Endothelial cell of umbilical vein (primary cell): ENCODE measurements around the gene ZFYVE28. TPM values are rescaled to one million over a fixed set of nuclear protein-coding genes. Genes with fewer than 3 reads are reported as not detected.

Experiments
- BruUV-seq: library from RNA; stranded (reverse); fragments of 400-500 nt; replicated peaks from 2 replicates; lab custom pipeline; 2021; lab: Mats Ljungman, UMichigan
- CTCF ChIA-PET: fragments of 300-600, 350-600 bp; sonication (Branson Sonifier 250); formaldehyde crosslinking; loops from one replicate; lab custom pipeline; 2021; ENCODE audit warnings: antibody characterized with exemption, inconsistent platforms; lab: Charles Lee
- POLR2A ChIA-PET: fragments of 300-600, 350-600 bp; sonication (Branson Sonifier 250); formaldehyde crosslinking; loops from one replicate; lab custom pipeline; 2021; ENCODE audit warnings: antibody characterized with exemption, inconsistent platforms; lab: Charles Lee
- DNase-seq: peaks from one replicate; pipeline ENCODE4 v3.0.0-alpha.2; 2011; ENCODE audit warnings: low read depth, low spot score
- FAIRE-seq: peaks from 2 replicates; lab custom pipeline; 2011; peaks lifted over from hg19 to GRCh38; lab: Jason Lieb, UNC
- H2AFZ ChIP-seq: 2 replicates; pipeline ENCODE4 v1.6.0; 2012; ENCODE audit warnings: low read depth, low read length, control low read depth, inconsistent platforms
- H3K27ac ChIP-seq: 2 replicates; pipeline ENCODE4 v1.5.1; 2011; ENCODE audit warnings: low read depth, mild to moderate bottlenecking, control low read depth, low read length, moderate library complexity; ENCODE audit not compliant: insufficient read depth
- H3K27me3 ChIP-seq, 2 experiments: 2 replicates each; pipeline versions ENCODE4 v1.6.0 to v1.6.1; 2011; ENCODE audit warnings: low read length in 2 of 2, mixed read lengths in 1 of 2; ENCODE audit not compliant: control insufficient read depth in 2 of 2, insufficient read depth in 2 of 2
- H3K36me3 ChIP-seq, 2 experiments: 2 replicates in 1 of 2; 3 replicates in 1 of 2; pipeline ENCODE4 v1.5.1; 2011; ENCODE audit warnings: low read length in 2 of 2, mild to moderate bottlenecking in 1 of 2, moderate library complexity in 1 of 2; ENCODE audit not compliant: control insufficient read depth in 2 of 2, insufficient read depth in 2 of 2; ENCODE audit errors: extremely low read depth in 1 of 2
- H3K4me1 ChIP-seq: 3 replicates; pipeline ENCODE4 v1.5.1; 2011; ENCODE audit warnings: mild to moderate bottlenecking, low read length; ENCODE audit not compliant: control insufficient read depth, insufficient read depth; ENCODE audit errors: extremely low read depth
- H3K4me2 ChIP-seq: 2 replicates; pipeline ENCODE4 v1.6.1; 2011; ENCODE audit warnings: low read length, control low read depth, mixed read lengths; ENCODE audit not compliant: insufficient read depth
- H3K4me3 ChIP-seq, 3 experiments: fragments of 200-600 bp in 1 of 3; sonication (generic), shearing (Covaris generic) in 1 of 3; replicated peaks in 1 of 3; 2 replicates each; pipeline ENCODE4 v1.5.1; 2011 to 2016; ENCODE audit warnings: control low read depth in 3 of 3, low read length in 3 of 3, mild to moderate bottlenecking in 2 of 3, inconsistent platforms in 1 of 3, low read depth in 1 of 3, moderate library complexity in 1 of 3; ENCODE audit not compliant: insufficient read depth in 1 of 3
- H3K79me2 ChIP-seq: 2 replicates; pipeline ENCODE4 v1.6.0; 2012; ENCODE audit warnings: low read length, inconsistent platforms; ENCODE audit not compliant: control insufficient read depth, insufficient read depth
- H3K9ac ChIP-seq: replicated peaks from 2 replicates; pipeline ENCODE3; 2011; ENCODE audit warnings: low read length, control low read depth; ENCODE audit not compliant: insufficient read depth; ENCODE audit errors: extremely low read depth
- H3K9me1 ChIP-seq: replicated peaks from 3 replicates; pipeline ENCODE4 v1.6.0; 2011; ENCODE audit warnings: mild to moderate bottlenecking, low read length; ENCODE audit not compliant: control insufficient read depth, insufficient read depth; ENCODE audit errors: extremely low read depth
- H3K9me3 ChIP-seq: replicated peaks from 2 replicates; pipeline ENCODE4 v1.5.1; 2012; ENCODE audit warnings: low read length, inconsistent platforms; ENCODE audit not compliant: control insufficient read depth, insufficient read depth
- H4K20me1 ChIP-seq: replicated peaks from 2 replicates; pipeline ENCODE3; 2011; ENCODE audit warnings: mild to moderate bottlenecking, low read length; ENCODE audit not compliant: control insufficient read depth, insufficient read depth; ENCODE audit errors: extremely low read depth
- EZH2 ChIP-seq: IDR thresholded peaks from 2 replicates; pipeline ENCODE4 v1.6.1; 2012; ENCODE audit warnings: borderline replicate concordance, low read depth, mild to moderate bottlenecking, moderate library complexity, low read length, inconsistent platforms; ENCODE audit not compliant: severe bottlenecking
- FOS ChIP-seq: IDR thresholded peaks from 2 replicates; pipeline ENCODE4 v1.6.1; 2011; ENCODE audit warnings: mild to moderate bottlenecking, low read length, moderate library complexity, borderline replicate concordance; ENCODE audit not compliant: insufficient read depth
- GATA2 ChIP-seq: IDR thresholded peaks from 2 replicates; pipeline ENCODE4 v1.7.0; 2011; ENCODE audit warnings: low read depth, mild to moderate bottlenecking, moderate library complexity, mixed read lengths, low read length; ENCODE audit not compliant: insufficient read length, insufficient read depth
- JUN ChIP-seq: IDR thresholded peaks from 2 replicates; pipeline ENCODE4 v1.6.1; 2011; ENCODE audit warnings: borderline replicate concordance, low read depth; ENCODE audit not compliant: insufficient read length, insufficient read depth
- MAX ChIP-seq: IDR thresholded peaks from 2 replicates; pipeline ENCODE4 v1.6.1; 2011; ENCODE audit not compliant: insufficient read depth, insufficient read length
- MYC ChIP-seq: IDR thresholded peaks from one replicate; pipeline ENCODE4 v1.6.1; 2011; ENCODE audit warnings: mild to moderate bottlenecking, low read depth, low read length
- POLR2A ChIP-seq: IDR thresholded peaks from 2 replicates; pipeline ENCODE4 v1.6.1; 2012; ENCODE audit warnings: low read depth, mild to moderate bottlenecking, control low read depth, low read length
- POLR2AphosphoS5 ChIP-seq: IDR thresholded peaks from 2 replicates; pipeline ENCODE4 v1.6.1; 2012; ENCODE audit warnings: low read depth, mild to moderate bottlenecking, control low read depth, low read length, moderate library complexity; ENCODE audit not compliant: insufficient read depth
- dilution Hi-C: fragments of 300-500 bp; cut with MboI; formaldehyde crosslinking; loops from one replicate; pipeline ENCODE4 v1.15.0; 2019; ENCODE audit warnings: low sequenced_read_pairs; ENCODE audit not compliant: extremely low pct_ligation_motif_present
- intact Hi-C: fragments of 100-400 bp; cut with micrococcal nuclease; formaldehyde crosslinking; loops from one replicate; pipeline ENCODE4 v1.10.0; 2022
- polyA plus RNA-seq, 4 experiments: library from polyadenylated mRNA; depleted of rRNA in 3 of 4; stranded (reverse) in 3 of 4; unstranded in 1 of 4; fragments of >200 nt; gene quantifications; 2 replicates each; pipeline versions ENCODE4 v1.2.1 to v1.2.3, GENCODE V29; 2011 to 2012; ENCODE audit warnings: missing spikeins in 1 of 4
- total RNA-seq: library from RNA; stranded (reverse); gene quantifications from 2 replicates; pipeline ENCODE4 v1.2.3, GENCODE V29; 2021
- TF ChIP-seq, protein P1 (sequence below), 2 donors: IDR thresholded peaks; 1 replicate in 1 of 2; 2 replicates in 1 of 2; pipeline ENCODE4 v1.5.1; 2011; ENCODE audit warnings: low read length in 2 of 2, mild to moderate bottlenecking in 2 of 2, moderate library complexity in 2 of 2, control low read depth in 1 of 2, inconsistent platforms in 1 of 2, low read depth in 1 of 2; ENCODE audit not compliant: insufficient read depth in 1 of 2; ENCODE audit errors: extremely low read depth in 1 of 2

Gene ZFYVE28
- total and polyA plus RNA-seq, 2 donors (not counting 3 experiments of a cell fraction or from before 2014, with no cell fraction given), result 5.8 to 7.1 TPM

DNA sequence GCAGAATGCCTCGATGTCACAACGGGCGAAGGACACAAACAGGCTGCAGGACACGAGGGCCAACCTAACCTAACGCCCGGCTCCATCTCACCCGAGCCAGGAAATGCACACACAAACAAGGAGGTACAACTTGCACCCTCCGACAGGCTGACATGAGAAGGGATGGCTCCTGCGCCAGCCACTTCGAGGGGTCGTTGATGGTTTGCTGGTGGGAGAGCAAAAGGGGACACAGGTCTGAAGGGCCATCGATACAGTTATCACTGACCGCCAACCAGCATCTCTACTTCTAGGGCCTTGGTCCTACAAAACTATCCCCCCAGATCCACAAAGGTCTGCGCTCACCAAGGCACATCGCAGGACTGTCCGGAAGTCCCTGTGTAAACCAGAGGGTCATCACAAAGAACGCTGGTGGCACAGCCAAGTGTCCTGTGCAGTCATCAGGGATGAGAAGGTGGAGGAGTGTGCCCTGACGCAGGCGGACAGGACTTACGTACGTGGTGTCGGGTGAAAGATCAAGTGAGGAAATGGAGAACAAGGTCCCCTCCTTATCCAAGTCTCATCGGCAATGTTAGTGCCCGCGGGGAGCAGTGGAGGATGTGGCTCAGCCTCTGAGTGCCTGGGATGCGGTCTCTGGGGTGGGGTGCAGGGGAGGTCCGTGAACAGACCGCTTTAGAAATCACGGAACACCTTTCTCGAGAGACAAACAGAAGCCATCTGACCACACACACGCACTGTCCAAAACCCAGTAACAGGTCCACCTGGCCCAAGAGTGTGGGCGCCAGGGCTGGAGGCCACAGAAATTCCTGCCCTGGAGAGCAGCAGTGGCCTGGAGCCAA, 163.6 kb downstream of the ZFYVE28 start:
- DNase-seq (no peak), FAIRE-seq (no peak)
- H3K27me3 ChIP-seq, result no peaks in the 10 kb centered on the region
- no peaks in the 10 kb centered on the region for H4K20me1 ChIP-seq
- peaks cover 2 to 52% of the 10 kb centered on the region in 2 experiments for H3K36me3 ChIP-seq
- H3K9me1 ChIP-seq, result no peaks in the 10 kb centered on the region
- H3K4me3 ChIP-seq, result no peak overlapping the region
- no TSS peak for BruUV-seq
- intact Hi-C loops, result no loop called here
- H3K27ac ChIP-seq, result no peak overlapping the region
- peaks cover 5% of the 10 kb centered on the region for H3K79me2 ChIP-seq
- ChIA-PET CTCF (no interaction called here), POLR2A (no interaction called here)
- H3K4me1 ChIP-seq, result peaks cover 14% of the 10 kb centered on the region
- dilution Hi-C loops, result no loop called here
- H3K9ac ChIP-seq, result no peak overlapping the region
- H3K9me3 ChIP-seq, result no peaks in the 10 kb centered on the region
- H3K4me2 ChIP-seq, result no peak overlapping the region
- H2AFZ ChIP-seq, result no peak overlapping the region
- no peak for TF ChIP-seq POLR2AphosphoS5

- ChIA-PET POLR2A (interaction anchor here (0.6 kb wide), 1 partner anchor 10 kb away, joined by 3 read pairs; no protein-coding TSS in a partner anchor), CTCF (no interaction called here)
- H3K36me3 ChIP-seq, result peaks cover 2 to 49% of the 10 kb centered on the region in 2 experiments
- H3K27me3 ChIP-seq, result no peaks in the 10 kb centered on the region
- no peaks in the 10 kb centered on the region for H3K79me2 ChIP-seq
- H3K9me1 ChIP-seq, result no peaks in the 10 kb centered on the region
- no peaks in the 10 kb centered on the region for H4K20me1 ChIP-seq
- DNase-seq (no peak), FAIRE-seq (no peak)
- intact Hi-C loops (no loop called here), dilution Hi-C loops (no loop called here)
- no peak overlapping the region for H2AFZ ChIP-seq
- TF ChIP-seq, protein P1, sequence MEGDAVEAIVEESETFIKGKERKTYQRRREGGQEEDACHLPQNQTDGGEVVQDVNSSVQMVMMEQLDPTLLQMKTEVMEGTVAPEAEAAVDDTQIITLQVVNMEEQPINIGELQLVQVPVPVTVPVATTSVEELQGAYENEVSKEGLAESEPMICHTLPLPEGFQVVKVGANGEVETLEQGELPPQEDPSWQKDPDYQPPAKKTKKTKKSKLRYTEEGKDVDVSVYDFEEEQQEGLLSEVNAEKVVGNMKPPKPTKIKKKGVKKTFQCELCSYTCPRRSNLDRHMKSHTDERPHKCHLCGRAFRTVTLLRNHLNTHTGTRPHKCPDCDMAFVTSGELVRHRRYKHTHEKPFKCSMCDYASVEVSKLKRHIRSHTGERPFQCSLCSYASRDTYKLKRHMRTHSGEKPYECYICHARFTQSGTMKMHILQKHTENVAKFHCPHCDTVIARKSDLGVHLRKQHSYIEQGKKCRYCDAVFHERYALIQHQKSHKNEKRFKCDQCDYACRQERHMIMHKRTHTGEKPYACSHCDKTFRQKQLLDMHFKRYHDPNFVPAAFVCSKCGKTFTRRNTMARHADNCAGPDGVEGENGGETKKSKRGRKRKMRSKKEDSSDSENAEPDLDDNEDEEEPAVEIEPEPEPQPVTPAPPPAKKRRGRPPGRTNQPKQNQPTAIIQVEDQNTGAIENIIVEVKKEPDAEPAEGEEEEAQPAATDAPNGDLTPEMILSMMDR (IDR thresholded peaks at IDR 0.05; ENCODE audit: extremely low read depth in 1 of 2, insufficient read depth in 1 of 2, low read depth in 1 of 2, low read length in 2 of 2), result no peak
- TF ChIP-seq MAX, result no peak
- no peak for TF ChIP-seq GATA2
- no peak for TF ChIP-seq POLR2A
- TF ChIP-seq MYC, result no peak
- TF ChIP-seq JUN, result no peak
- TF ChIP-seq EZH2, result no peak
- TF ChIP-seq POLR2AphosphoS5, result no peak
- TF ChIP-seq FOS, result no peak
- H3K9me3 ChIP-seq, result no peaks in the 10 kb centered on the region
- no peak overlapping the region for H3K4me3 ChIP-seq
- peaks cover 14% of the 10 kb centered on the region for H3K4me1 ChIP-seq
- H3K4me2 ChIP-seq, result no peak overlapping the region
- no peak overlapping the region for H3K27ac ChIP-seq
- no TSS peak for BruUV-seq
- no peak overlapping the region for H3K9ac ChIP-seq
Measured at GRCh38 chr4:2253160-2254084, 165.0 kb downstream of the ZFYVE28 start.
